HL-60/S4 (cell line): Measurements from ENCODE around the gene CTNNBL1.

Experiments
- in situ Hi-C: fragments of 300-500 bp; cut with MboI; formaldehyde crosslinking; loops from 2 replicates; pipeline ENCODE4 v1.14.3; 2022; ENCODE audit warnings: low sequenced_read_pairs

CTNNBL1 gene

GRCh38 chr20:37737826-37738420, 44.1 kb downstream of the CTNNBL1 start:
- in situ Hi-C loops, result no loop called here

DNA sequence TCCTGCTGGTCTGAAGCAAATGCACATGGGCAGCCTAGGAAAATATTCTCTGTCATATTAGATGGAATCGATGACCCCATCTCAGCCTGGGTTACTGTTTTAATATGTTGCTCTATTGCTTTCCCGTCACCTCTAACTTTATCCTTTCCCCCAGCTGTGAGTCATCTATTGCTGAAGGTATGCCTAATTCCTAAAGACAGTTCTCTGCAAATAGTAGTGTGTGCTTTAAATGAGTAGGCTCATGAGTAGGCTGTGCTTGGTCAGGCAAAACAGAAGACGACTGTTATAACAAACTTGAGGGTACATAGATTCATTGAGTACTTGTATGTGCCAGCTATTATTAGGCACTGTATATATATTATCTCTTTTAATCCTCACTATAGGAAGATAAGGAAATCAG, 47.2 kb downstream of the CTNNBL1 start:
- in situ Hi-C loops, result no loop called here

- in situ Hi-C loops, result no loop called here
These were observed 47.7 kb downstream of the CTNNBL1 start for GRCh38 chr20:37741570-37741969.

DNA sequence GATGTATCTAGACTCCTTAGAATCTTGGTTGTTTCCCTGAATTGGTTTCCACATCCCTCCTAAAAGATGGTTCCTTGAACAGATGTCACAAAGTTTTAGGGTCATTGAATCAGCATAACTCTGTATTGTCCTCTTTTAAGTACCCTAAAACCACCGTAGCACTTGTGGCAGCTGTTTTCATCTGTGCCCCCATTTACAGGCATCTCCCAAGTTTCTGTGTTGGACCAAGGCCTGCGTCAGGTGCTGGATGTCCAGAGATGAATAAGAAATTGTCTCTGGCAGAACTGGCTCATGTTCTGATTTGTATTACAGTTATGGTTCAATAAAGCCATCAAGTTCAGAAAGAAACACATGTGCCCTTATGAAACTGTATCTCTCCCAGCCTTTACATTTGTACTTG, 48.3 kb downstream of the CTNNBL1 start:
- in situ Hi-C loops, result no loop called here

DNA sequence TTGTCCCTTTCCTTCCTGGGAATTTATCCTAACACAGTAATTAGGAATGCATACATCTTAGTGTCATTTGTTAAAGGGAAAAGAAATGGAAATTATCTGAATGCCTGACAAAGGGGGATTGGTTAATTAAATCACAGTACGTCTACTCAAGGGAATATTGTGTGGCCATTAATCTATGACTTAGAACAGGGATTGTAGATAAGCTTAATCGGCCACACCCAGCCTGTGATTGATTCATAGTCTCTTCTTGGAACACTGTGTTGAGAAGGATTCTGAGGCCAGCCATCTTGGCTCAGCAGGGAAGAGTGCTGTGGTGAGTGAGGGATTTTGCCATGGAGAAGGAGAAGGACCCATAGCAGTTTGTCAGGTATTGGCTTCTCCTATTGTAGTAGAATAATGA, 50.5 kb downstream of the CTNNBL1 start:
- in situ Hi-C loops, result no loop called here

GRCh38 chr20:37745553-37745952, 51.7 kb downstream of the CTNNBL1 start:
- in situ Hi-C loops, result no loop called here

- in situ Hi-C loops, result no loop called here
These were observed 54.2 kb downstream of the CTNNBL1 start for GRCh38 chr20:37748015-37748414.

- in situ Hi-C loops, result no loop called here
These were observed 55.4 kb downstream of the CTNNBL1 start for GRCh38 chr20:37749218-37749617.

DNA sequence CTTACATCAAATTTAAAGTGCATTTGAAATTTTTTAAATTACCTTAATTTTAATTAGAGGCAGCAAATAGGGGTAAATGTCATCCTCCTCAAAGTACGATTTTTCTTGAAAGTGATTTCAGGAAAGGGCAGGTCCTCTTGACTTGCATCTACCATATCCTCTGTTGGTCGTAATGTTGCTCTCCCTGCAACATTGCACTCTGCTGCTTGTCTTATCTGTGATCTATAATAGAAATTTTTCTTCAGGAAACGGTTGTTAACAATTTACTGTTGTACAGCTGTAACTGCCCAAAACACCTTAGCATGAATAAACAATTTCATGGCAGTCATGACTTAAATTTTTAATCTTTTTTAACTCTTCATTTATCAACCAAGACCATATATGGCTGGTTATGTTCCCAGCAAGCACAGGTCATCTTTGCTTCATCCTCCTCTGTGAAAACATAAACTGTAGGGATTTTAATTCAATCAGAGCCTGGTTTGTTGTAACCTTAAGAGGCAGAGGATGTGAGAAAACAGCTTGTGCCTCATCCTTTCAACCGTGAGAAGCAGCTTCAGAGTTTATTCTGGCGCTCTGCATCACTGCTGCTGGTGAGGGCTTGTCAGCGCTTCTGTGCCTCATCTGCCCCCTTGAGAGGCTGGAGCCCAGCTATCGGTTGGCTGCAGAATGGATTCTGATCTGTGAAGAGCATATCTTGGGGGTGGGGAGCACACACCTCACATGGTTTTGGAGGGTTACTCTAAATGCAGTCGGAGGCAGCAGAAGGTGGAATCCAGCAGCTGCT, 56.0 kb downstream of the CTNNBL1 start:
- in situ Hi-C loops, result no loop called here

DNA sequence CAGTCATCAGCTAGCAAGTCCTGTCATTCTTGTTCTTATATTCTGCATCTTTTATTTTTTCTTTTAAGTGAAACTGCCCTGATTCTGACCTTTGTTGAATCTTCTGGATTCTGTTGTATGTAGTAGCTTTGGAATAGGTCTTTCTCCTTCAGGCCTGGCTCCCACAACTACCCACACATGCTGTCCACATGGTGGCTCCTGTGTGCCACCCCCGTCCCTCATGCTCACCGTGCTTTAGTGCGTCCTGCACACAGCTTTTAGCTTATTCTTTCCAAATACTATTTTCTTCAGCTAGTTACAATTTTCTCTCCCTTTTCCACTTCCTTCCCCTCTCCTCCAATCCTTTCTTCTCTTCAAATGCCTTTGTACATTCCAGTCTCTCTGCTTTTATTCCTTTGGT, 61.8 kb downstream of the CTNNBL1 start:
- in situ Hi-C loops, result no loop called here

DNA sequence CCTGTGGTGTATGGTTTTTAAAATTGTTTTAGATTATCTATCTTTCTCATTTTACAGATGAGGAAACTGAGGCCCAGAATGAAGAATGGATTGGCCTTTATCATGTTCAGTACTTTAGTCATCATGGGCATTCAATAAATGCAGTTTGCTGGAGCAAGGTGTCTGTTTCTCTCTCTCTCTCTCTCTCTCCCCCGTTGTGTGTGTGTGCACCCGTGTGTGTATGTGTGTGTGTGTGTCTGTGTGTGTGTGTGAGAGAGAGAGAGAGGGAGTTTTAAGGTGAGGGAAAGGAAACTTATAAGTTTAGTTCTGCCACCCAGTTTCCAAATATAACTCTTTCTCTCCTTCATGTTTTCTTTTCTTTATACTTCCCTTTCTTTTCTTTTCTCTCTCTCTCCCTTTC, 62.4 kb downstream of the CTNNBL1 start:
- in situ Hi-C loops, result no loop called here

DNA sequence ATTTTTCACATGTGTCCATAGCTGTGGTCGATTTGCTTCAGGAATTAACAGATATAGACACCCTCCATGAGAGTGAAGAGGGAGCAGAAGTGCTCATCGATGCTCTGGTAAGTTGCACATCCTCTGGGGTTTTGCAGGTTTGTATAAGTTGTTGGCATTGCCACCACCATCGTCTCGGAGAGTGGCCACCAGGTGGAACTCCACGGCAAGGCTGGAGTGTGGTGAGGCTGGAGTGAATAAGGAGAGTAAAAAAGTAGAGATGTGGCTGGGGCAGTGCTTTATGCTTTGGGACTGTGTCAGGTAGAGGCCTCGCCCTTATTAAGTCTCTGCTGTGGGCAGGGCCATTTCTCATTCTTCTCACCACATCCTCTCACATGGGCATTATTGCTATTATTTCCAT, 63.7 kb downstream of the CTNNBL1 start:
- in situ Hi-C loops, result no loop called here

GRCh38 chr20:37758332-37758731, 64.5 kb downstream of the CTNNBL1 start:
- in situ Hi-C loops, result no loop called here

DNA sequence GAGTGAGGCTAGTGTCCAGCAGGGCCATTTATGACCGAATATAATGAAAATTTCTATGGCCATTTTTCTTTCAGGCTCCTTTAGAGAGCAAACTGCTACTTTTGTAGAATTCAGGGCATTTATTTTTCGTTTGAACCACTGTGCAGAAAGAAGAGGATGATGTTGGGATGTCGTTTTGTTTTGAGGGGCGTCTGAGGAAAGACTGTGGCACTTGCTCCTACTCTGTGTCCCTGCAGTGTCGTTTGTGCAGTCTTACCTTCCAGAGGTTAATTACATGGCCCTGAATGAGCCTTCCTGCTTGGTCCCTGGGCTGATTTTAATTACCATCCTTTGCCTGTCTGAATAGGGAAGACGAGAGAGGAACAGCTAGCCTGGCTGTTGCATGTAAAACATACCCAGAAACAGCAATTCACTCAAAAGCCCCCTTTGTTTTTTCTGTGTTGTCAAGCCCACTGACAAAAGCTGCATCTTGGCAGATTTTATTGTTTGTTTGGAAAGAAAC, 65.3 kb downstream of the CTNNBL1 start:
- in situ Hi-C loops, result no loop called here

GRCh38 chr20:37759761-37760209, 66.0 kb downstream of the CTNNBL1 start:
- in situ Hi-C loops, result no loop called here

DNA sequence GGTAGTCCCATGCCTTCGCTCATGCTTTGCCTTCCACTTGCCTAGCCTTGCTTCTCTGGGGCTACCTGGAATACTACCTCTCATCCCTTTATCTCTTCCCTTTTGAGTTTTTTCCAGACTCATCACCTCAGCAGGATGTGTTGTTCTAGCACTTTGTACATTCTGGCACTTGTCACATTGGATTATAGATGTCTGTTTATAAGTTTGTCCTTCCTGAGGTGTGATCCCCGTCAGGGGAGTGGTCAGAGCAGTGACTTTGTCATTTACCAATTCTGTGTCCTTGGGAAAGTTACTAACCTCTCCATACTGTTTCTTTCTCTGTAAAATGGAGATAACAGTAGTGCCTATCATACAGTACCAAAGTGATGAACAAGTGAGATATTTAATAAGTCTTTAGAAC, 66.5 kb downstream of the CTNNBL1 start:
- in situ Hi-C loops, result no loop called here

GRCh38 chr20:37762716-37763485, 69.1 kb downstream of the CTNNBL1 start:
- in situ Hi-C loops, result no loop called here

- in situ Hi-C loops, result no loop called here
These were observed 70.6 kb downstream of the CTNNBL1 start for GRCh38 chr20:37764333-37764935.

- in situ Hi-C loops, result no loop called here
These were observed 77.1 kb downstream of the CTNNBL1 start for GRCh38 chr20:37770908-37771307.

GRCh38 chr20:37773291-37773826, 79.5 kb downstream of the CTNNBL1 start:
- in situ Hi-C loops, result no loop called here

DNA sequence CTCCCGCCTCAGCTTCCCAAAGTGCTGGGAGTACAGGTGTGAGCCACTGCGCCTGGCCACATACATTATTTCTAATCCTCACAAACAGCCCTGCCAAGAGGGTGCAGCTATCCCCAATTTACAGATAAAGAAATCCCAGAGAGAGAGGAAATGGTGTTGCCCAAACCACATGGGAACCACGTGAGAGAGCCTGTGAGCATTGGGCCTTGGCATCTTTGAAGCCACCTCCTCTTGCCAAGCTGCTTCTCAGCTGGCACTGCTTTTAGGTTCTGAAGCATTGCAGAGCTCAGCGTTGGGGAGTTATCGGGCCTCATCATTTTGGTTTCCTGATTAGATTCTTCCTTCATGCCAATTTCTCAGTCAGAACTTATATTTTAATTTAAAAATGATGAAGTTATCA, 80.3 kb downstream of the CTNNBL1 start:
- in situ Hi-C loops, result no loop called here
